ENCODE data around the gene ARRDC2.

- TF ChIP-seq CTCF (IDR thresholded peaks at IDR 0.05; ENCODE audit: low read depth, low read length) (no peak), POLR2A (IDR thresholded peaks at IDR 0.05; ENCODE audit: extremely low read depth, insufficient read length) (no peak), MAX (IDR thresholded peaks at IDR 0.05; ENCODE audit: low read depth, low read length) (no peak)
Measured at GRCh38 chr19:18060472-18060871, 52.5 kb downstream of the ARRDC2 start.

All from NB4 (cell line).